ENCODE measurements around the gene PKMYT1. TPM values are rescaled to one million over a fixed set of nuclear protein-coding genes. Genes with fewer than 3 reads are reported as not detected.
A peak's percentile ranks its signal among the peaks of the same experiment; 100 is the strongest.

PKMYT1 gene
- total and polyA plus RNA-seq, 2 donors = 5.3 to 16.5 TPM

- peak in 2 of 9 donors; percentile 62 to 76 for DNase-seq (ENCODE audit: low read depth in 6 of 9, low spot score in 9 of 9)
- 1% methylated on average over 49 of the region's 49 CpGs for WGBS
- Histone ChIP-seq H3K4me1 (ENCODE audit: control insufficient read depth in 2 of 2, insufficient read depth in 2 of 2, low read length in 2 of 2) (peaks cover 38 to 58% of the 10 kb centered on the region in 2 donors), H3K4me3 (ENCODE audit: low read length in 2 of 2) (peak within 1 kb of the TSS; percentile 41 to 60), H3K9me3 (ENCODE audit: control insufficient read depth in 2 of 2, insufficient read depth in 1 of 2, low read length in 1 of 2) (peaks cover 0 to 12% of the 10 kb centered on the region in 2 donors), H3K27me3 (ENCODE audit: control insufficient read depth in 2 of 2, insufficient read depth in 1 of 2, low read length in 1 of 2) (peaks cover 42 to 72% of the 10 kb centered on the region in 2 donors), H3K27ac (ENCODE audit: low read depth in 1 of 2, low read length in 1 of 2) (peak within 1 kb of the TSS; percentile 7 to 87), H3K36me3 (ENCODE audit: control insufficient read depth in 2 of 2, insufficient read depth in 2 of 2, low read length in 1 of 2) (peaks cover 0 to under 1% of the 10 kb centered on the region in 2 donors)
These were observed 40.0 kb upstream of the PKMYT1 start, which contains the start of gene TNFRSF12A for GRCh38 chr16:3020247-3020603. Gene TNFRSF12A, plus strand, starts transcription at chr16:3020368. Its CDS starts 30 bp downstream, at chr16:3020398.

DNA sequence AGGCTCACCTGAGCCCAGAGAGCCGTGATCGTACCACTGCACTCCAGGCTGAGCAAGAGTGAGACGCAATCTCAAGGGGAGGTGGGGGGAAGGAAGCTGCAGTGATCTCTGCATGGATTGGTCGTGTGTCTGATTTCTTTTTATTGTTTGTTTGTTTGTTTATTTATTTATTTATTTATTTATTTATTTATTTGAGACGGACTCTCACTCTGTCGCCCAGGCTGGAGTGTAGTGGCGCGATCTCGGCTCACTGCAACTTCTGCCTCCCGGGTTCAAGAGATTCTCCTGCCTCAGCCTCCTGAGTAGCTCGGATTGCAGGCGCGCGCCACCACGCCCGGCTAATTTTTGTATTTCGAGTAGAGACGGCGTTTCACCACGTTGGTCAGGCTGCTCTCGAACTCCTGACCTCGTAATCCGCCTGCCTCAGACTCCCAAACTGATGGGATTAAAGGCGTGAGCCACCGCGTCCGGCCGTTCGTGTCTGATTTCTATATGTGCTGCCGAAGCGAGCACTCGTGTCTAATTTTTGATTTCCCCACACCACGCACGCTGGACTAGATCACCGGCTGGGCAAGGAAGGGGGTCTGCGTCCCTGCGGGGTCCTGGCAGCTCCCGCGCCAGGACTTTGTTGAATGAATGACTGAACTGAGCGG lies 39.5 kb upstream of the PKMYT1 start:
- no peak for DNase-seq (ENCODE audit: low read depth in 6 of 9, low spot score in 9 of 9)
- Histone ChIP-seq H3K27ac (ENCODE audit: low read depth in 1 of 2, low read length in 1 of 2) (no peak overlapping the region), H3K36me3 (ENCODE audit: control insufficient read depth in 2 of 2, insufficient read depth in 2 of 2, low read length in 1 of 2) (no peaks in the 10 kb centered on the region), H3K4me3 (ENCODE audit: low read length in 2 of 2) (peak overlapping the region; percentile 41 to 60), H3K27me3 (ENCODE audit: control insufficient read depth in 2 of 2, insufficient read depth in 1 of 2, low read length in 1 of 2) (peaks cover 42 to 76% of the 10 kb centered on the region in 2 donors), H3K9me3 (ENCODE audit: control insufficient read depth in 2 of 2, insufficient read depth in 1 of 2, low read length in 1 of 2) (peaks cover 0 to 12% of the 10 kb centered on the region in 2 donors), H3K4me1 (ENCODE audit: control insufficient read depth in 2 of 2, insufficient read depth in 2 of 2, low read length in 2 of 2) (peaks cover 38 to 57% of the 10 kb centered on the region in 2 donors)
- 35% methylated on average over 40 of the region's 40 CpGs for WGBS

DNA sequence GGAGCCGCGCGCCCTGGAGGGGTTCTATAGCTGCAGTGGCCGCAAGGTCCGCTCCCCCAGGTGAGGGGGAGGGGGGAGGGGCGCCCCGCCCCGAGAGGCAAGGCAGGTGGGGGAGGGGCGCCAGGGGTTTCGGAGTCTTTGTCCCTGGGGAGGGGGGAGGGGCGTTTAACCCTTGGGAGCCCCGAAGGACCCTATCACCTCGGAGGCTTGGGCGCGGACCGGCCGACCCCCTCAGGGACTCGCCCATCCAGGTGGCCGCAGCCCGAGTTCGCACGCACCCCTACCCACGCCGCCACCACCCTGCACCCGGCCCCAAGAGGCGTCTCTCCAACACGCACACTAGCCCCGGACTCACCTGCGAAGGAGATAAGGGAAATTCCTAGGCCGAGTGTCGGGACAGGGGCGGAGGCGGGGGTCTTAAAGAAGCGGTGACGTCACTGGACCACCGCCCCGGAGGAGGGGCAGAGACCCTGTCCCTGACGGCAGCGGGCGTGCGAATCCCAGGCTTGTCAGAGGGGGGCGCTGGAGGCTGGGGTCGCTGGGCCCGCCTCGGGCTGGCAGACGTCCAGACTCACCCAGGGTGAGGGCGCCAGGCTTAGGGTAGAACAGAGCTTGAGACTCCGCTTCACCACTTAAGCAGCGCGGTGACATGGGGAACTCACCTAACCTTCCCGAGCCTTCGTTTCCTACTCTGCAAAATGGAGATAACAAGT lies 37.7 kb upstream of the PKMYT1 start, which contains the start of gene CLDN6:
Gene CLDN6, minus strand, starts transcription at position 390 of the 713 bp plus-strand sequence. CDS start 2,162 bp downstream, outside the sequence.
- no peaks in the 10 kb centered on the region for H3K36me3 ChIP-seq (ENCODE audit: control insufficient read depth in 2 of 2, insufficient read depth in 2 of 2, low read length in 1 of 2)
- DNase-seq (ENCODE audit: low read depth in 6 of 9, low spot score in 9 of 9) = no peak
- H3K27me3 ChIP-seq (ENCODE audit: control insufficient read depth in 2 of 2, insufficient read depth in 1 of 2, low read length in 1 of 2) = peaks cover 50 to 94% of the 10 kb centered on the region in 2 donors
- no peak within 1 kb of the TSS for H3K27ac ChIP-seq (ENCODE audit: low read depth in 1 of 2, low read length in 1 of 2)
- no peak within 1 kb of the TSS for H3K4me3 ChIP-seq (ENCODE audit: low read length in 2 of 2)
- peaks cover 30 to 45% of the 10 kb centered on the region in 2 donors for H3K4me1 ChIP-seq (ENCODE audit: control insufficient read depth in 2 of 2, insufficient read depth in 2 of 2, low read length in 2 of 2)
- WGBS = 24% methylated on average over 52 of the region's 52 CpGs
- peaks cover 0 to 12% of the 10 kb centered on the region in 2 donors for H3K9me3 ChIP-seq (ENCODE audit: control insufficient read depth in 2 of 2, insufficient read depth in 1 of 2, low read length in 1 of 2)

GRCh38 chr16:3017344-3017743 lies 37.1 kb upstream of the PKMYT1 start:
- H3K36me3 ChIP-seq (ENCODE audit: control insufficient read depth in 2 of 2, insufficient read depth in 2 of 2, low read length in 1 of 2) = no peaks in the 10 kb centered on the region
- H3K4me1 ChIP-seq (ENCODE audit: control insufficient read depth in 2 of 2, insufficient read depth in 2 of 2, low read length in 2 of 2) = peaks cover 26 to 45% of the 10 kb centered on the region in 2 donors
- DNase-seq (ENCODE audit: low read depth in 6 of 9, low spot score in 9 of 9) = no peak
- H3K9me3 ChIP-seq (ENCODE audit: control insufficient read depth in 2 of 2, insufficient read depth in 1 of 2, low read length in 1 of 2) = peaks cover 0 to 12% of the 10 kb centered on the region in 2 donors
- WGBS = 96% methylated on average over 20 of the region's 20 CpGs
- H3K4me3 ChIP-seq (ENCODE audit: low read length in 2 of 2) = no peak overlapping the region
- H3K27me3 ChIP-seq (ENCODE audit: control insufficient read depth in 2 of 2, insufficient read depth in 1 of 2, low read length in 1 of 2) = peaks cover 53 to 95% of the 10 kb centered on the region in 2 donors
- no peak overlapping the region for H3K27ac ChIP-seq (ENCODE audit: low read depth in 1 of 2, low read length in 1 of 2)

DNA sequence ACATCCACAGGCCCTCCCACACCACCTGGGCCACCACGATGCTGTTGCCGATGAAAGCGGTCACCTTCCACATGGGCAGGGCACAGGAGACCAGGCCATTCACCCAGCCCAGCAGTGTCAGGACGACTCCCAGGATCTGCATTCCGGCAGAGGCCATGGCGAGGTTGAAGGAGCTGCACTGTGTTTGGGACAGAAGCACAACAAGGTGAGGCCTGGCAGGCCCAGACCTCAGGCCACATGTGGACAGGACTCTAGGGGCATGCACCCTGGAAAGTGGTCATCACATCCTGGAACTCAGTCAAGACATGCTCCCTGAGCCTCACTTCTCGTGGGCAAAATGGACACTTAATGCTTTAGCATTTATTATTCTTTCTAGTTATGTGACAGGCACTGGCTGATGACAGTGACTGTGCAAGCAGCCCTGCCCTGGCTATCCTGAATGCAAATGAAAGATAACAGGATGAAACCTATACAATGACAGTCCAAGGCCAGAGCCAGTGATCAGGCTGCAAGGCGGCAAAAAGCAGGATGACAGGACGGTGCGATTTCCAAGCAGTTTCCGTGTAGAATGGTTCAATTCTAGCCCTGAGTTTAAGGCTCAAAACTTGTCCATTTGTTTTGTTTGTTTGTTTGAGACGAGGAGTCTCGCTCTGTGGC lies 35.7 kb upstream of the PKMYT1 start:
- Histone ChIP-seq H3K27me3 (ENCODE audit: control insufficient read depth in 2 of 2, insufficient read depth in 1 of 2, low read length in 1 of 2) (peaks cover 50 to 94% of the 10 kb centered on the region in 2 donors), H3K4me1 (ENCODE audit: control insufficient read depth in 2 of 2, insufficient read depth in 2 of 2, low read length in 2 of 2) (peaks cover 17 to 42% of the 10 kb centered on the region in 2 donors), H3K4me3 (ENCODE audit: low read length in 2 of 2) (no peak overlapping the region), H3K27ac (ENCODE audit: low read depth in 1 of 2, low read length in 1 of 2) (no peak overlapping the region), H3K36me3 (ENCODE audit: control insufficient read depth in 2 of 2, insufficient read depth in 2 of 2, low read length in 1 of 2) (no peaks in the 10 kb centered on the region), H3K9me3 (ENCODE audit: control insufficient read depth in 2 of 2, insufficient read depth in 1 of 2, low read length in 1 of 2) (peaks cover 0 to 15% of the 10 kb centered on the region in 2 donors)
- DNase-seq (ENCODE audit: low read depth in 6 of 9, low spot score in 9 of 9) = no peak
- WGBS = 97% methylated on average over 13 of the region's 13 CpGs

DNA sequence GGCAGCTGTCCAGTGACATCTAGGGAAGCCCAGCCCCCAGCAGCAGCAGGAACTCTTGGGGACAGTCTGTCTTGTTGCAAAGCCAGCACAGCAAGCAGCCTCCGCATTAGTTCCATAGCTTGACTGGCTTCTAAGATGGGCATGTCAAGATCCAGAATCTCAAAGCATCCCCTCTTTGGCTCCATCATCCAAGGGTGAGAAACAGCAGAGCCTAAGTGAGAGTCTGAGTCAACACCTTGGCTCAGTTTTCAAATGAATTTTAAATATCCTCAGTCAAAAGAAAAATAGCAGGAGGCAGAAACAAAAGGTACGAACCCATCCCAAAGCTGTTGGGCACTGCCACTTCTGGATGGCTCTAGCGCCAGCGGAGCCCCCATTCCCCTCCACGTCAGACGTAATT lies 34.7 kb upstream of the PKMYT1 start:
- Histone ChIP-seq H3K9me3 (ENCODE audit: control insufficient read depth in 2 of 2, insufficient read depth in 1 of 2, low read length in 1 of 2) (peaks cover 0 to 15% of the 10 kb centered on the region in 2 donors), H3K4me3 (ENCODE audit: low read length in 2 of 2) (no peak overlapping the region), H3K4me1 (ENCODE audit: control insufficient read depth in 2 of 2, insufficient read depth in 2 of 2, low read length in 2 of 2) (peaks cover 9 to 33% of the 10 kb centered on the region in 2 donors), H3K27ac (ENCODE audit: low read depth in 1 of 2, low read length in 1 of 2) (no peak overlapping the region), H3K36me3 (ENCODE audit: control insufficient read depth in 2 of 2, insufficient read depth in 2 of 2, low read length in 1 of 2) (no peaks in the 10 kb centered on the region), H3K27me3 (ENCODE audit: control insufficient read depth in 2 of 2, insufficient read depth in 1 of 2, low read length in 1 of 2) (peaks cover 45 to 91% of the 10 kb centered on the region in 2 donors)
- no peak for DNase-seq (ENCODE audit: low read depth in 6 of 9, low spot score in 9 of 9)
- 96% methylated on average over 6 of the region's 6 CpGs for WGBS

GRCh38 chr16:3013998-3014690 lies 33.9 kb upstream of the PKMYT1 start:
- Histone ChIP-seq H3K27me3 (ENCODE audit: control insufficient read depth in 2 of 2, insufficient read depth in 1 of 2, low read length in 1 of 2) (peaks cover 36 to 90% of the 10 kb centered on the region in 2 donors), H3K4me3 (ENCODE audit: low read length in 2 of 2) (no peak overlapping the region), H3K36me3 (ENCODE audit: control insufficient read depth in 2 of 2, insufficient read depth in 2 of 2, low read length in 1 of 2) (no peaks in the 10 kb centered on the region), H3K9me3 (ENCODE audit: control insufficient read depth in 2 of 2, insufficient read depth in 1 of 2, low read length in 1 of 2) (peaks cover 0 to 15% of the 10 kb centered on the region in 2 donors), H3K4me1 (ENCODE audit: control insufficient read depth in 2 of 2, insufficient read depth in 2 of 2, low read length in 2 of 2) (peaks cover 6 to 29% of the 10 kb centered on the region in 2 donors), H3K27ac (ENCODE audit: low read depth in 1 of 2, low read length in 1 of 2) (no peak overlapping the region)
- no peak for DNase-seq (ENCODE audit: low read depth in 6 of 9, low spot score in 9 of 9)
- WGBS = 92% methylated on average over 12 of the region's 12 CpGs

DNA sequence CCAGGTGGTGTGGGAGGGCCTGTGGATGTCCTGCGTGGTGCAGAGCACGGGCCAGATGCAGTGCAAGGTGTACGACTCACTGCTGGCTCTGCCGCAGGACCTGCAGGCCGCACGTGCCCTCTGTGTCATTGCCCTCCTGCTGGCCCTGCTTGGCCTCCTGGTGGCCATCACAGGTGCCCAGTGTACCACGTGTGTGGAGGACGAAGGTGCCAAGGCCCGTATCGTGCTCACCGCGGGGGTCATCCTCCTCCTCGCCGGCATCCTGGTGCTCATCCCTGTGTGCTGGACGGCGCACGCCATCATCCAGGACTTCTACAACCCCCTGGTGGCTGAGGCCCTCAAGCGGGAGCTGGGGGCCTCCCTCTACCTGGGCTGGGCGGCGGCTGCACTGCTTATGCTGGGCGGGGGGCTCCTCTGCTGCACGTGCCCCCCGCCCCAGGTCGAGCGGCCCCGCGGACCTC lies 33.3 kb upstream of the PKMYT1 start:
- Histone ChIP-seq H3K36me3 (ENCODE audit: control insufficient read depth in 2 of 2, insufficient read depth in 2 of 2, low read length in 1 of 2) (no peaks in the 10 kb centered on the region), H3K4me1 (ENCODE audit: control insufficient read depth in 2 of 2, insufficient read depth in 2 of 2, low read length in 2 of 2) (peaks cover 7 to 34% of the 10 kb centered on the region in 2 donors), H3K27me3 (ENCODE audit: control insufficient read depth in 2 of 2, insufficient read depth in 1 of 2, low read length in 1 of 2) (peaks cover 30 to 89% of the 10 kb centered on the region in 2 donors), H3K9me3 (ENCODE audit: control insufficient read depth in 2 of 2, insufficient read depth in 1 of 2, low read length in 1 of 2) (peaks cover 0 to 15% of the 10 kb centered on the region in 2 donors), H3K4me3 (ENCODE audit: low read length in 2 of 2) (no peak overlapping the region), H3K27ac (ENCODE audit: low read depth in 1 of 2, low read length in 1 of 2) (no peak overlapping the region)
- WGBS = 93% methylated on average over 27 of the region's 27 CpGs
- DNase-seq (ENCODE audit: low read depth in 6 of 9, low spot score in 9 of 9) = no peak
